HepG2 (cell line): ENCODE results near the gene NOSIP. TPM values are rescaled to one million over a fixed set of nuclear protein-coding genes. Genes with fewer than 3 reads are reported as not detected.

Experiments
- ATAC-seq: fragments of 200-7000 bp; cut with Tn5 transposase; 3 replicates; pipeline ENCODE4 v1.9.1; 2020; ENCODE audit warnings: mild to moderate bottlenecking, moderate library complexity
- BruUV-seq: library from RNA; stranded (reverse); fragments of 400-500 nt; replicated peaks from 2 replicates; lab custom pipeline; 2021; lab: Mats Ljungman, UMichigan
- CTCF ChIA-PET: fragments of 300-600 bp; formaldehyde crosslinking; extraction: SDS; loops from one replicate; lab custom pipeline; 2021; ENCODE audit warnings: low total read pairs, inconsistent platforms, low intra/inter-chr PET ratio; lab: Yijun Ruan, JAX
- POLR2A ChIA-PET: fragments of 350-600 bp; sonication (Branson Sonifier 250); formaldehyde crosslinking; loops from one replicate; lab custom pipeline; 2020; ENCODE audit warnings: antibody characterized with exemption, inconsistent platforms; lab: Yijun Ruan, JAX
- DNase-seq: peaks from one replicate; pipeline ENCODE4 v3.0.0-alpha.2; 2015; ENCODE audit warnings: low spot score
- FAIRE-seq: peaks from 3 replicates; lab custom pipeline; 2011; peaks lifted over from hg19 to GRCh38; lab: Jason Lieb, UNC
- H2AFZ ChIP-seq: one replicate; pipeline ENCODE4 v1.6.1; 2011; ENCODE audit warnings: low read length, inconsistent platforms
- H3K27ac ChIP-seq: fragments of 300-600 bp; 3 replicates; pipeline ENCODE4 v1.8.0; 2011; ENCODE audit warnings: mixed run types, mild to moderate bottlenecking, mixed read lengths, low read length, inconsistent platforms; ENCODE audit not compliant: insufficient read depth; ENCODE audit errors: extremely low read length
- H3K27me3 ChIP-seq, 2 experiments: fragments of 200-600 bp in 1 of 2; 2 replicates in 1 of 2; 3 replicates in 1 of 2; pipeline versions ENCODE4 v1.6.0 to v1.8.0; 2011; ENCODE audit warnings: low read length in 2 of 2, mild to moderate bottlenecking in 2 of 2, moderate library complexity in 2 of 2, inconsistent platforms in 1 of 2; ENCODE audit not compliant: insufficient read depth in 2 of 2, control insufficient read depth in 1 of 2
- H3K36me3 ChIP-seq, 2 experiments: fragments of 200-600 bp in 1 of 2; replicated peaks in 1 of 2; 2 replicates in 1 of 2; 3 replicates in 1 of 2; pipeline versions ENCODE4 v1.5.1 to v1.8.0; 2011; ENCODE audit warnings: low read length in 2 of 2, inconsistent platforms in 1 of 2; ENCODE audit not compliant: insufficient read depth in 2 of 2, control insufficient read depth in 1 of 2
- H3K4me1 ChIP-seq: 2 replicates; pipeline ENCODE4 v1.5.1; 2012; ENCODE audit warnings: low read length, inconsistent platforms; ENCODE audit not compliant: insufficient read depth
- H3K4me2 ChIP-seq: 2 replicates; pipeline ENCODE4 v1.6.0; 2011; ENCODE audit warnings: low read depth, low read length, inconsistent platforms
- H3K4me3 ChIP-seq, 3 experiments: fragments of 200-600 bp in 1 of 3; sonication (generic), shearing (Covaris generic) in 1 of 3; replicated peaks in 1 of 3; 2 replicates each; pipeline ENCODE4 v1.5.1; 2011 to 2016; ENCODE audit warnings: low read length in 3 of 3, inconsistent platforms in 2 of 3, low read depth in 2 of 3, mild to moderate bottlenecking in 2 of 3, control low read depth in 1 of 3, mixed read lengths in 1 of 3; ENCODE audit not compliant: insufficient read depth in 1 of 3
- H3K79me2 ChIP-seq: one replicate; pipeline ENCODE4 v1.6.1; 2011; ENCODE audit warnings: low read length, inconsistent platforms; ENCODE audit not compliant: insufficient read depth
- H3K9ac ChIP-seq: 2 replicates; pipeline ENCODE4 v1.6.0; 2011; ENCODE audit warnings: mild to moderate bottlenecking, low read depth, low read length, inconsistent platforms; ENCODE audit not compliant: insufficient read depth
- H3K9me3 ChIP-seq: 2 replicates; pipeline ENCODE4 v1.5.1; 2012; ENCODE audit warnings: mild to moderate bottlenecking, low read length
- H4K20me1 ChIP-seq: 2 replicates; pipeline ENCODE4 v1.6.0; 2011; ENCODE audit warnings: inconsistent platforms, mild to moderate bottlenecking, low read length, moderate library complexity; ENCODE audit not compliant: insufficient read depth
- BRD4 ChIP-seq: sonication (generic); formaldehyde crosslinking; IDR thresholded peaks from 2 replicates; pipeline ENCODE4 v1.4.0; 2020; ENCODE audit warnings: missing genetic modification reagents
- MXI1 ChIP-seq: IDR thresholded peaks from 3 replicates; pipeline ENCODE4 v1.6.1; 2012; ENCODE audit warnings: low read depth, low read length, inconsistent platforms, borderline replicate concordance
- RAD51 ChIP-seq: fragments of 450-650 bp; IDR thresholded peaks from 2 replicates; pipeline ENCODE4 v1.6.1; 2016; ENCODE audit warnings: borderline replicate concordance
- ZNF124 ChIP-seq: sonication (generic); formaldehyde crosslinking; IDR thresholded peaks from 2 replicates; pipeline ENCODE4 v1.4.0; 2020; ENCODE audit warnings: missing genetic modification reagents
- ZNF33B ChIP-seq: sonication (generic); formaldehyde crosslinking; IDR thresholded peaks from 2 replicates; pipeline ENCODE4 v1.5.1; 2020; ENCODE audit warnings: mild to moderate bottlenecking, missing genetic modification reagents
- ZNF343 ChIP-seq: sonication (generic); formaldehyde crosslinking; IDR thresholded peaks from 2 replicates; pipeline ENCODE4 v1.4.0; 2020; ENCODE audit warnings: mild to moderate bottlenecking, missing genetic modification reagents
- ZNF570 ChIP-seq: sonication (generic); formaldehyde crosslinking; IDR thresholded peaks from 2 replicates; pipeline ENCODE4 v1.4.0; 2020; ENCODE audit warnings: mild to moderate bottlenecking, missing genetic modification reagents, borderline replicate concordance
- ZNF644 ChIP-seq: IDR thresholded peaks from 2 replicates; pipeline ENCODE4 v1.6.1; 2016; ENCODE audit warnings: low read depth
- ZNF724P ChIP-seq: sonication (generic); formaldehyde crosslinking; IDR thresholded peaks from 2 replicates; pipeline ENCODE4 v1.8.0; 2022; ENCODE audit warnings: missing genetic modification reagents, borderline replicate concordance
- WGBS: methylation state at CpG from one replicate; pipeline ENCODE4 v1.1.6; 2017; ENCODE audit warnings: low lambda C conversion rate; 5-methylcytosine and 5-hydroxymethylcytosine counted together
- in situ Hi-C: cut with HindIII; loops from 2 replicates; pipeline ENCODE4 v1.10.0; 2017; ENCODE audit warnings: low pct_unique_long_range_greater_than_20kb; ENCODE audit not compliant: extremely low pct_ligation_motif_present
- intact Hi-C: fragments of 100-400 bp; cut with micrococcal nuclease; formaldehyde crosslinking; loops from one replicate; pipeline ENCODE4 v1.10.0; 2022; ENCODE audit not compliant: unreplicated experiment
- polyA plus RNA-seq, 8 experiments: library from polyadenylated mRNA; depleted of rRNA in 3 of 8; stranded (reverse) in 7 of 8; unstranded in 1 of 8; fragments of >200 nt; fragmentation: Illumina TruSeq in 4 of 8; extraction: Trizol in 4 of 8; gene quantifications; 2 replicates each; pipeline versions ENCODE4 v1.2.1 to v1.2.3, GENCODE V29; 2011 to 2016; ENCODE audit warnings: low read depth in 4 of 8, missing spikeins in 1 of 8, mixed read lengths in 1 of 8; ENCODE audit not compliant: insufficient read depth in 1 of 8
- total RNA-seq, 5 experiments: library from RNA; depleted of rRNA; stranded (reverse); fragments of >200 nt; fragmentation: Illumina TruSeq; extraction: Trizol; gene quantifications; 2 replicates each; pipeline ENCODE4 v1.2.3, GENCODE V29; 2016; ENCODE audit warnings: low read depth in 1 of 5
- TF ChIP-seq, protein P1 (sequence below): IDR thresholded peaks from 2 replicates; pipeline ENCODE4 v1.6.1; 2016; ENCODE audit warnings: low read depth, control low read depth
- TF ChIP-seq, protein P2 (sequence below): sonication (generic); formaldehyde crosslinking; IDR thresholded peaks from 2 replicates; pipeline ENCODE4 v1.9.0; 2021; ENCODE audit warnings: mild to moderate bottlenecking, missing genetic modification reagents
- TF ChIP-seq, protein P3 (sequence below): sonication (generic); formaldehyde crosslinking; IDR thresholded peaks from 2 replicates; pipeline ENCODE4 v1.5.0; 2020; ENCODE audit warnings: mild to moderate bottlenecking, missing genetic modification reagents

The NOSIP gene
- total and polyA plus RNA-seq, 2 of the 13 experiments (the other 11 are each of a cell fraction or from before 2014, with no cell fraction given), result 54.3 to 78.0 TPM

DNA sequence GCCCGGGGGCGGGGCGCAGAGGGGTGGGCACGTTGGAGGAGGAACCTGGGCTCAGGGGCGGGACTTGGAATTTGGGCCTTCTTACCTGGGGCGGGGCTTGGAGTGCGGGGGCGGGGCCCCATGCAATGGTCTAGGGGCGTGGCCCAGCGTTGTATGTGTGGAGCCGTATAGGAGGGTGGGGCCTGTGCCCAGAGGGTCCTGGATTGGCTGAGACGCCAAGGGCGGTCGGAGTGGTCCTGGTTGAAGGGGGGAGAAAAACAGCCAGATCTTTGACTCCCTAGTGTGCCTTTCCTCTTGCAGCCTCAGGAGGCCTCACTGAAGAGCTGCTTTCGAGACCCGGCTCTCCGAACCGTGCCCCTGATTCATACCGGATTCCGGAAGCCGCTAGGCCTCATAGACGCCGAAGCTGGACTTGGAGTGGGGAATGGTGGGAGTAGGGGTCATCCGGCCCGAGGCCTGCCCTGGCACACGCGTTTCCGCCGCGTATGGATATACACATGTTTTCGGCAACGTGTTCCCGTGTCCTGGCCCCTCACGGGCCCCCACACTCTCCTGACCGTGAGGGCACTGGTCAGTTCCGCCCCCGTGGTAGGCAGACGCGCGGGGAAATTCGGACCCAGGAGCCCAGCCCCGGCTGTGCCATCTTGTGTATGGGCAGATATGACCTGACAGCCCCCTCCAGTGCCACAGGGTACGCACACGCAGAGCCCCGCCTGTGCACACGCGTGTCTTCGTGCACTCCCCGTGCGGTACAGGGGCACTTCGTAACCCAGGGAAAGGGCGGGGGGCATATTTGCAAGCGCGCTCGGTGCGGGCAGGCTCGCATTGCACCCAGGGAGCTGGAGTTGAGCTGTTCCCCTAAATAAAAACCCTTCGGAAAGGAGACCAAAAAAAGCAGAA is 10.0 kb upstream of the NOSIP start:
- peak; percentile 97 for DNase-seq
- Histone ChIP-seq H4K20me1 (0 out of 2 replicates have a peak, but pooled peaks cover 5% of the 10 kb centered on the region), H3K9ac (peak overlapping the region; percentile 94), H3K9me3 (no peaks in the 10 kb centered on the region), H3K4me1 (peaks cover 31% of the 10 kb centered on the region), H3K36me3 (peaks cover 1 to 14% of the 10 kb centered on the region in 2 experiments; a peak in 4 of 5 replicates), H3K4me3 (peak overlapping the region; percentile 70 to 97 (median 89)), H3K27ac (peak overlapping the region; percentile 92), H3K4me2 (peak overlapping the region; percentile 97), H3K79me2 (peaks cover 15% of the 10 kb centered on the region), H2AFZ (no peak overlapping the region), H3K27me3 (no peaks in the 10 kb centered on the region; a peak in 1 of 5 replicates)
- intact Hi-C loops, result loop anchor here (1.0 kb wide), 1 partner anchor 50 kb away; the partner anchor contains the start of gene RRAS
- in situ Hi-C loops, result loop anchor here (10.0 kb wide), 1 partner anchor 84 kb away; the partner anchor contains the start of gene PRMT1
- 2% methylated on average over 34 of the region's 58 CpGs for WGBS
- TSS peak; percentile 95 for BruUV-seq
- peak; percentile 93 for FAIRE-seq
- CTCF ChIA-PET, result no interaction called here
- peak; percentile 92 for ATAC-seq
- POLR2A ChIA-PET, result interaction anchor here (0.9 to 4.2 kb wide), 12 partner anchors 10 to 114 kb away, joined by 3 to 58 read pairs (median 4); partner anchors contain the start of genes FCGRT, NOSIP, PRMT1 and PRRG2
- no peak for TF ChIP-seq ZNF570 (CRISPR knock-in tag)
- no peak for TF ChIP-seq ZNF724P (CRISPR knock-in tag)
- TF ChIP-seq, protein P1, sequence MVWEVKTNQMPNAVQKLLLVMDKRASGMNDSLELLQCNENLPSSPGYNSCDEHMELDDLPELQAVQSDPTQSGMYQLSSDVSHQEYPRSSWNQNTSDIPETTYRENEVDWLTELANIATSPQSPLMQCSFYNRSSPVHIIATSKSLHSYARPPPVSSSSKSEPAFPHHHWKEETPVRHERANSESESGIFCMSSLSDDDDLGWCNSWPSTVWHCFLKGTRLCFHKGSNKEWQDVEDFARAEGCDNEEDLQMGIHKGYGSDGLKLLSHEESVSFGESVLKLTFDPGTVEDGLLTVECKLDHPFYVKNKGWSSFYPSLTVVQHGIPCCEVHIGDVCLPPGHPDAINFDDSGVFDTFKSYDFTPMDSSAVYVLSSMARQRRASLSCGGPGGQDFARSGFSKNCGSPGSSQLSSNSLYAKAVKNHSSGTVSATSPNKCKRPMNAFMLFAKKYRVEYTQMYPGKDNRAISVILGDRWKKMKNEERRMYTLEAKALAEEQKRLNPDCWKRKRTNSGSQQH, result no peak; the same call in 1 of the 2 replicates
- TF ChIP-seq, protein P2, sequence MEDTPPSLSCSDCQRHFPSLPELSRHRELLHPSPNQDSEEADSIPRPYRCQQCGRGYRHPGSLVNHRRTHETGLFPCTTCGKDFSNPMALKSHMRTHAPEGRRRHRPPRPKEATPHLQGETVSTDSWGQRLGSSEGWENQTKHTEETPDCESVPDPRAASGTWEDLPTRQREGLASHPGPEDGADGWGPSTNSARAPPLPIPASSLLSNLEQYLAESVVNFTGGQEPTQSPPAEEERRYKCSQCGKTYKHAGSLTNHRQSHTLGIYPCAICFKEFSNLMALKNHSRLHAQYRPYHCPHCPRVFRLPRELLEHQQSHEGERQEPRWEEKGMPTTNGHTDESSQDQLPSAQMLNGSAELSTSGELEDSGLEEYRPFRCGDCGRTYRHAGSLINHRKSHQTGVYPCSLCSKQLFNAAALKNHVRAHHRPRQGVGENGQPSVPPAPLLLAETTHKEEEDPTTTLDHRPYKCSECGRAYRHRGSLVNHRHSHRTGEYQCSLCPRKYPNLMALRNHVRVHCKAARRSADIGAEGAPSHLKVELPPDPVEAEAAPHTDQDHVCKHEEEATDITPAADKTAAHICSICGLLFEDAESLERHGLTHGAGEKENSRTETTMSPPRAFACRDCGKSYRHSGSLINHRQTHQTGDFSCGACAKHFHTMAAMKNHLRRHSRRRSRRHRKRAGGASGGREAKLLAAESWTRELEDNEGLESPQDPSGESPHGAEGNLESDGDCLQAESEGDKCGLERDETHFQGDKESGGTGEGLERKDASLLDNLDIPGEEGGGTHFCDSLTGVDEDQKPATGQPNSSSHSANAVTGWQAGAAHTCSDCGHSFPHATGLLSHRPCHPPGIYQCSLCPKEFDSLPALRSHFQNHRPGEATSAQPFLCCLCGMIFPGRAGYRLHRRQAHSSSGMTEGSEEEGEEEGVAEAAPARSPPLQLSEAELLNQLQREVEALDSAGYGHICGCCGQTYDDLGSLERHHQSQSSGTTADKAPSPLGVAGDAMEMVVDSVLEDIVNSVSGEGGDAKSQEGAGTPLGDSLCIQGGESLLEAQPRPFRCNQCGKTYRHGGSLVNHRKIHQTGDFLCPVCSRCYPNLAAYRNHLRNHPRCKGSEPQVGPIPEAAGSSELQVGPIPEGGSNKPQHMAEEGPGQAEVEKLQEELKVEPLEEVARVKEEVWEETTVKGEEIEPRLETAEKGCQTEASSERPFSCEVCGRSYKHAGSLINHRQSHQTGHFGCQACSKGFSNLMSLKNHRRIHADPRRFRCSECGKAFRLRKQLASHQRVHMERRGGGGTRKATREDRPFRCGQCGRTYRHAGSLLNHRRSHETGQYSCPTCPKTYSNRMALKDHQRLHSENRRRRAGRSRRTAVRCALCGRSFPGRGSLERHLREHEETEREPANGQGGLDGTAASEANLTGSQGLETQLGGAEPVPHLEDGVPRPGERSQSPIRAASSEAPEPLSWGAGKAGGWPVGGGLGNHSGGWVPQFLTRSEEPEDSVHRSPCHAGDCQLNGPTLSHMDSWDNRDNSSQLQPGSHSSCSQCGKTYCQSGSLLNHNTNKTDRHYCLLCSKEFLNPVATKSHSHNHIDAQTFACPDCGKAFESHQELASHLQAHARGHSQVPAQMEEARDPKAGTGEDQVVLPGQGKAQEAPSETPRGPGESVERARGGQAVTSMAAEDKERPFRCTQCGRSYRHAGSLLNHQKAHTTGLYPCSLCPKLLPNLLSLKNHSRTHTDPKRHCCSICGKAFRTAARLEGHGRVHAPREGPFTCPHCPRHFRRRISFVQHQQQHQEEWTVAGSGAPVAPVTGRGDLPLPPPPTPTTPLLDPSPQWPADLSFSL (CRISPR knock-in tag), result peak; percentile 50; the same call in 1 of the 2 replicates
- no peak for TF ChIP-seq ZNF33B
- TF ChIP-seq RAD51, result no peak
- TF ChIP-seq MXI1, result no peak; the same call in 2 of the 3 replicates
- TF ChIP-seq ZNF343 (CRISPR knock-in tag), result no peak
- TF ChIP-seq ZNF124 (CRISPR knock-in tag), result peak; percentile 34; the same call in 1 of the 2 replicates
- TF ChIP-seq BRD4, result peak; percentile 77
- no peak for TF ChIP-seq ZNF644
- TF ChIP-seq, protein P3, sequence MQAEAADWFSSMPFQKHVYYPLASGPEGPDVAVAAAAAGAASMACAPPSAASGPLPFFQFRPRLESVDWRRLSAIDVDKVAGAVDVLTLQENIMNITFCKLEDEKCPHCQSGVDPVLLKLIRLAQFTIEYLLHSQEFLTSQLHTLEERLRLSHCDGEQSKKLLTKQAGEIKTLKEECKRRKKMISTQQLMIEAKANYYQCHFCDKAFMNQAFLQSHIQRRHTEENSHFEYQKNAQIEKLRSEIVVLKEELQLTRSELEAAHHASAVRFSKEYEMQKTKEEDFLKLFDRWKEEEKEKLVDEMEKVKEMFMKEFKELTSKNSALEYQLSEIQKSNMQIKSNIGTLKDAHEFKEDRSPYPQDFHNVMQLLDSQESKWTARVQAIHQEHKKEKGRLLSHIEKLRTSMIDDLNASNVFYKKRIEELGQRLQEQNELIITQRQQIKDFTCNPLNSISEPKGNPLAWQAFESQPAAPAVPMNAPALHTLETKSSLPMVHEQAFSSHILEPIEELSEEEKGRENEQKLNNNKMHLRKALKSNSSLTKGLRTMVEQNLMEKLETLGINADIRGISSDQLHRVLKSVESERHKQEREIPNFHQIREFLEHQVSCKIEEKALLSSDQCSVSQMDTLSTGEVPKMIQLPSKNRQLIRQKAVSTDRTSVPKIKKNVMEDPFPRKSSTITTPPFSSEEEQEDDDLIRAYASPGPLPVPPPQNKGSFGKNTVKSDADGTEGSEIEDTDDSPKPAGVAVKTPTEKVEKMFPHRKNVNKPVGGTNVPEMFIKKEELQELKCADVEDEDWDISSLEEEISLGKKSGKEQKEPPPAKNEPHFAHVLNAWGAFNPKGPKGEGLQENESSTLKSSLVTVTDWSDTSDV (CRISPR knock-in tag), result peak; percentile 78; the same call in 1 of the 2 replicates
